K562 (cell line): ENCODE measurements around the gene SPEF1. TPM values are rescaled to one million over a fixed set of nuclear protein-coding genes. Genes with fewer than 3 reads are reported as not detected.
A peak's percentile ranks its signal among the peaks of the same experiment; 100 is the strongest.

ENCODE experiments used
- CBX3 ChIP-seq, 2 experiments: IDR thresholded peaks; 1 replicate in 1 of 2; 2 replicates in 1 of 2; pipeline ENCODE4 v1.6.1; 2012; ENCODE audit warnings: inconsistent platforms in 2 of 2, low read length in 2 of 2, borderline replicate concordance in 1 of 2, control low read depth in 1 of 2
- CREM ChIP-seq: IDR thresholded peaks from 2 replicates; pipeline ENCODE4 v1.6.1; 2014; ENCODE audit warnings: antibody characterized with exemption, low read depth
- HCFC1 ChIP-seq: IDR thresholded peaks from 2 replicates; pipeline ENCODE4 v1.6.1; 2012; ENCODE audit warnings: low read depth, low read length, improper control_type of control experiment
- HDAC2 ChIP-seq: fragments of 450-650 bp; IDR thresholded peaks from 2 replicates; pipeline ENCODE4 v1.6.1; 2016; ENCODE audit warnings: mild to moderate bottlenecking
- HLTF ChIP-seq: fragments of 450-650 bp; IDR thresholded peaks from 2 replicates; pipeline ENCODE4 v1.6.1; 2016
- LARP7 ChIP-seq: fragments of 450-650 bp; IDR thresholded peaks from 2 replicates; pipeline ENCODE4 v1.6.1; 2016
- MECOM ChIP-seq: fragments of 250-450 bp; sonication (Bioruptor Pico); IDR thresholded peaks from 2 replicates; pipeline ENCODE4 v1.8.0; 2022; ENCODE audit warnings: inconsistent platforms
- RNF2 ChIP-seq: sonication (generic); IDR thresholded peaks from 2 replicates; pipeline ENCODE4 v1.6.1; 2016
- SAP30 ChIP-seq: fragments of 200-600 bp; sonication (generic); IDR thresholded peaks from 2 replicates; pipeline ENCODE4 v1.6.1; 2012; ENCODE audit warnings: borderline replicate concordance, low read depth, mild to moderate bottlenecking, moderate library complexity, low read length, control low read depth, inconsistent platforms; ENCODE audit not compliant: insufficient read depth, poor library complexity, severe bottlenecking
- SIX5 ChIP-seq, 2 experiments: IDR thresholded peaks; 2 replicates each; pipeline ENCODE4 v1.6.1; 2011; ENCODE audit warnings: low read length in 2 of 2, borderline replicate concordance in 1 of 2, low read depth in 1 of 2, mild to moderate bottlenecking in 1 of 2, moderate library complexity in 1 of 2; ENCODE audit not compliant: insufficient read depth in 1 of 2
- STAT5B ChIP-seq: fragments of 250-450 bp; sonication (Bioruptor Pico); IDR thresholded peaks from 2 replicates; pipeline ENCODE4 v1.8.0; 2021; ENCODE audit warnings: mild to moderate bottlenecking, inconsistent platforms
- TAF9B ChIP-seq: fragments of 450-650 bp; IDR thresholded peaks from 2 replicates; pipeline ENCODE4 v1.6.1; 2018; ENCODE audit warnings: mild to moderate bottlenecking; ENCODE audit not compliant: partially characterized antibody
- XRCC3 ChIP-seq: fragments of 450-650 bp; IDR thresholded peaks from 2 replicates; pipeline ENCODE4 v1.6.1; 2017; ENCODE audit warnings: mild to moderate bottlenecking, moderate library complexity
- XRCC5 ChIP-seq: fragments of 200-400 bp; formaldehyde crosslinking; IDR thresholded peaks from 2 replicates; pipeline ENCODE4 v1.6.1; 2017; ENCODE audit warnings: low read depth, mild to moderate bottlenecking, low read length
- YY1 ChIP-seq, 3 experiments: IDR thresholded peaks; 2 replicates each; pipeline ENCODE4 v1.6.1; 2011; ENCODE audit warnings: low read length in 2 of 3, mild to moderate bottlenecking in 2 of 3, moderate library complexity in 2 of 3, borderline replicate concordance in 1 of 3, control low read depth in 1 of 3, low read depth in 1 of 3; ENCODE audit not compliant: insufficient read depth in 3 of 3, insufficient replicate concordance in 2 of 3, control insufficient read depth in 1 of 3, insufficient read length in 1 of 3; ENCODE audit errors: extremely low read depth in 1 of 3
- ZKSCAN1 ChIP-seq: fragments of 150-350 bp; IDR thresholded peaks from 2 replicates; pipeline ENCODE4 v1.6.1; 2016; ENCODE audit warnings: low read depth, low read length
- ZNF282 ChIP-seq: sonication (generic); formaldehyde crosslinking; IDR thresholded peaks from 2 replicates; pipeline ENCODE4 v1.8.1; 2023; ENCODE audit warnings: missing genetic modification reagents
- ZSCAN29 ChIP-seq: fragments of 450-650 bp; IDR thresholded peaks from 2 replicates; pipeline ENCODE4 v1.6.1; 2017
- polyA plus RNA-seq, 8 experiments: library from polyadenylated mRNA; depleted of rRNA in 4 of 8; stranded (reverse) in 5 of 8; unstranded in 3 of 8; fragments of >200 nt; fragmentation: Nextera tagmentation in 2 of 8; fragmentation: Illumina TruSeq in 1 of 8; extraction: Ambion mirVana in 2 of 8; extraction: Trizol in 1 of 8; gene quantifications; 2 replicates each; pipeline versions ENCODE4 v1.2.1 to v1.2.3, GENCODE V29; 2011 to 2014; ENCODE audit warnings: inconsistent platforms in 1 of 8, missing spikeins in 1 of 8
- total RNA-seq, 7 experiments: library from RNA; depleted of rRNA in 6 of 7; stranded (reverse); fragments of >200 nt in 6 of 7; fragmentation: Illumina TruSeq in 2 of 7; extraction: Trizol in 2 of 7; gene quantifications; 2 replicates each; pipeline versions ENCODE4 v1.2.1 to v1.2.3, GENCODE V29; 2011 to 2021; ENCODE audit warnings: low replicate concordance in 1 of 7
- TF ChIP-seq, protein P1 (sequence below): fragments of 200-400 bp; formaldehyde crosslinking; IDR thresholded peaks from 2 replicates; pipeline ENCODE4 v1.6.1; 2017; ENCODE audit warnings: mild to moderate bottlenecking, low read depth, low read length, moderate library complexity
- TF ChIP-seq, protein P2 (sequence below): fragments of 450-650 bp; IDR thresholded peaks from 2 replicates; pipeline ENCODE4 v1.6.1; 2016; ENCODE audit warnings: borderline replicate concordance
- TF ChIP-seq, protein P3 (sequence below): fragments of 250-450 bp; sonication (Bioruptor Pico); IDR thresholded peaks from 2 replicates; pipeline ENCODE4 v1.4.0; 2020
- TF ChIP-seq, protein P4 (sequence below): fragments of 450-650 bp; formaldehyde crosslinking; IDR thresholded peaks from 2 replicates; pipeline ENCODE4 v1.4.0; 2020; ENCODE audit warnings: mild to moderate bottlenecking, mixed read lengths

The SPEF1 gene
- total and polyA plus RNA-seq, 9 of the 15 experiments (the other 6 are each of a cell fraction or from before 2014, with no cell fraction given): not detected

DNA sequence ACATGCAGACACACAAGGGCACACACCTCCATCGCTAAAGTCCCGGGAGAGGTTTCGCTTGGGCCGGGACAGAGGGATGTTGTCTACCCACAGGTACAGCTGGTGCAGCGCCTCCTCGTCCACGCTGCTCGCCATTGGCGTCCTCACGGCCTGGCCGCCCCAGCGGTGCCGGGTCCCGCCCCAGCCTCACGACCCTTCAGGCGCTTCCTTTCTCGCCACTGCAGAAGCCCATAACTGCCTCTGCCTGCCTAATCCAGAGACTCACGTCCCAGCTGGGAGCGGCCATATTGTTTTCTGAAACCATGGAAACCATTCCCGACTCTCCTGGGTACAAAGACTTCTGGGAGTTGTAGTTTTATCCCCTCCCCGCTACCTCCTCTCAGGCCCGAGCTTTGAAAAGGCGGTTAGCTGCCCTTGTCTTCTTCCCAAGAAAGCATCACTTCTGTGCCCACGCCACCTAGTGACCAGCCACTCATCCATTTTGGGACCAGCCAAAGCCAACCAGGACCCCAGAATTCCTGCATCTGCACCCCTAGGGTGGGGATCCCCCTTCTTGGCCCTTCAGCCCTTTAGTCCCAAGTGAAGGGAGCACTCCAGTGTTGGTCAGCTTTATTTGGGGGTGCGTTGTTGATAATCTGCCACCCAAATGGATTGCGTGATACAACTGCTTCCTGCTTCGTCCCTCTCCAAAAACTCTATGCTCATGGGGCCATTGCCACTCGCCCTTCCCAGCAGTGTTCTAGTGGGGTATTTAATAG, at the start of gene SPEF1 (continued):
- TF ChIP-seq, protein P1, sequence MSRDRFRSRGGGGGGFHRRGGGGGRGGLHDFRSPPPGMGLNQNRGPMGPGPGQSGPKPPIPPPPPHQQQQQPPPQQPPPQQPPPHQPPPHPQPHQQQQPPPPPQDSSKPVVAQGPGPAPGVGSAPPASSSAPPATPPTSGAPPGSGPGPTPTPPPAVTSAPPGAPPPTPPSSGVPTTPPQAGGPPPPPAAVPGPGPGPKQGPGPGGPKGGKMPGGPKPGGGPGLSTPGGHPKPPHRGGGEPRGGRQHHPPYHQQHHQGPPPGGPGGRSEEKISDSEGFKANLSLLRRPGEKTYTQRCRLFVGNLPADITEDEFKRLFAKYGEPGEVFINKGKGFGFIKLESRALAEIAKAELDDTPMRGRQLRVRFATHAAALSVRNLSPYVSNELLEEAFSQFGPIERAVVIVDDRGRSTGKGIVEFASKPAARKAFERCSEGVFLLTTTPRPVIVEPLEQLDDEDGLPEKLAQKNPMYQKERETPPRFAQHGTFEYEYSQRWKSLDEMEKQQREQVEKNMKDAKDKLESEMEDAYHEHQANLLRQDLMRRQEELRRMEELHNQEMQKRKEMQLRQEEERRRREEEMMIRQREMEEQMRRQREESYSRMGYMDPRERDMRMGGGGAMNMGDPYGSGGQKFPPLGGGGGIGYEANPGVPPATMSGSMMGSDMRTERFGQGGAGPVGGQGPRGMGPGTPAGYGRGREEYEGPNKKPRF: no peak
- TF ChIP-seq, protein P2, sequence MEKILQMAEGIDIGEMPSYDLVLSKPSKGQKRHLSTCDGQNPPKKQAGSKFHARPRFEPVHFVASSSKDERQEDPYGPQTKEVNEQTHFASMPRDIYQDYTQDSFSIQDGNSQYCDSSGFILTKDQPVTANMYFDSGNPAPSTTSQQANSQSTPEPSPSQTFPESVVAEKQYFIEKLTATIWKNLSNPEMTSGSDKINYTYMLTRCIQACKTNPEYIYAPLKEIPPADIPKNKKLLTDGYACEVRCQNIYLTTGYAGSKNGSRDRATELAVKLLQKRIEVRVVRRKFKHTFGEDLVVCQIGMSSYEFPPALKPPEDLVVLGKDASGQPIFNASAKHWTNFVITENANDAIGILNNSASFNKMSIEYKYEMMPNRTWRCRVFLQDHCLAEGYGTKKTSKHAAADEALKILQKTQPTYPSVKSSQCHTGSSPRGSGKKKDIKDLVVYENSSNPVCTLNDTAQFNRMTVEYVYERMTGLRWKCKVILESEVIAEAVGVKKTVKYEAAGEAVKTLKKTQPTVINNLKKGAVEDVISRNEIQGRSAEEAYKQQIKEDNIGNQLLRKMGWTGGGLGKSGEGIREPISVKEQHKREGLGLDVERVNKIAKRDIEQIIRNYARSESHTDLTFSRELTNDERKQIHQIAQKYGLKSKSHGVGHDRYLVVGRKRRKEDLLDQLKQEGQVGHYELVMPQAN: peak; percentile 95
- TF ChIP-seq LARP7 (no peak), ZKSCAN1 (no peak), MECOM (CRISPR knock-in tag) (no peak), STAT5B (no peak), HDAC2 (no peak), SAP30 (peak; percentile 99), XRCC3 (no peak), YY1 (IDR thresholded peaks at IDR 0.05; ENCODE audit: borderline replicate concordance in 1 of 3, control insufficient read depth in 1 of 3, extremely low read depth in 1 of 3, insufficient read depth in 3 of 3, insufficient read length in 1 of 3, insufficient replicate concordance in 2 of 3, low read depth in 1 of 3, low read length in 2 of 3) (peak; percentile 88 to 99 (median 93)), HCFC1 (peak; percentile 93), RNF2 (no peak), SIX5 (IDR thresholded peaks at IDR 0.05; ENCODE audit: borderline replicate concordance in 1 of 2, insufficient read depth in 1 of 2, low read depth in 1 of 2, low read length in 2 of 2) (peak; percentile 63 to 78), CBX3 (IDR thresholded peaks at IDR 0.05; ENCODE audit: borderline replicate concordance in 1 of 2, low read length in 2 of 2) (no peak), CREM (peak; percentile 44), TAF9B (no peak), HLTF (no peak), ZNF282 (no peak), ZSCAN29 (no peak), XRCC5 (no peak)
- TF ChIP-seq, protein P3, sequence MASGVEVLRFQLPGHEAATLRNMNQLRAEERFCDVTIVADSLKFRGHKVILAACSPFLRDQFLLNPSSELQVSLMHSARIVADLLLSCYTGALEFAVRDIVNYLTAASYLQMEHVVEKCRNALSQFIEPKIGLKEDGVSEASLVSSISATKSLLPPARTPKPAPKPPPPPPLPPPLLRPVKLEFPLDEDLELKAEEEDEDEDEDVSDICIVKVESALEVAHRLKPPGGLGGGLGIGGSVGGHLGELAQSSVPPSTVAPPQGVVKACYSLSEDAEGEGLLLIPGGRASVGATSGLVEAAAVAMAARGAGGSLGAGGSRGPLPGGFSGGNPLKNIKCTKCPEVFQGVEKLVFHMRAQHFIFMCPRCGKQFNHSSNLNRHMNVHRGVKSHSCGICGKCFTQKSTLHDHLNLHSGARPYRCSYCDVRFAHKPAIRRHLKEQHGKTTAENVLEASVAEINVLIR (CRISPR knock-in tag): no peak
- TF ChIP-seq, protein P4, sequence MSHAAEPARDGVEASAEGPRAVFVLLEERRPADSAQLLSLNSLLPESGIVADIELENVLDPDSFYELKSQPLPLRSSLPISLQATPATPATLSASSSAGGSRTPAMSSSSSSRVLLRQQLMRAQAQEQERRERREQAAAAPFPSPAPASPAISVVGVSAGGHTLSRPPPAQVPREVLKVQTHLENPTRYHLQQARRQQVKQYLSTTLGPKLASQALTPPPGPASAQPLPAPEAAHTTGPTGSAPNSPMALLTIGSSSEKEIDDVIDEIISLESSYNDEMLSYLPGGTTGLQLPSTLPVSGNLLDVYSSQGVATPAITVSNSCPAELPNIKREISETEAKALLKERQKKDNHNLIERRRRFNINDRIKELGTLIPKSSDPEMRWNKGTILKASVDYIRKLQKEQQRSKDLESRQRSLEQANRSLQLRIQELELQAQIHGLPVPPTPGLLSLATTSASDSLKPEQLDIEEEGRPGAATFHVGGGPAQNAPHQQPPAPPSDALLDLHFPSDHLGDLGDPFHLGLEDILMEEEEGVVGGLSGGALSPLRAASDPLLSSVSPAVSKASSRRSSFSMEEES (CRISPR knock-in tag): no peak
